Ovary (tissue), 3 donors: ENCODE results near the gene GALNT16.

Source experiments
- EP300 ChIP-seq: sonication (generic); formaldehyde crosslinking; IDR thresholded peaks from one replicate; pipeline ENCODE4 v1.6.1; 2017; ENCODE audit warnings: antibody characterized with exemption
- POLR2A ChIP-seq: fragments of 450-650 bp; IDR thresholded peaks from one replicate; pipeline ENCODE4 v1.6.1; 2017; ENCODE audit warnings: antibody characterized with exemption, mild to moderate bottlenecking, moderate library complexity
- TF ChIP-seq, protein P1 (sequence below), 3 donors: fragments of 450-650 bp in 2 of 3; fragments of 200-600 bp in 1 of 3; IDR thresholded peaks; one replicate each; pipeline versions ENCODE4 v1.5.1 to v1.8.0; 2016 to 2022; ENCODE audit warnings: antibody characterized with exemption in 3 of 3, mild to moderate bottlenecking in 1 of 3
- donor health status: DM: no; HTN: no; CAD: no.

DNA sequence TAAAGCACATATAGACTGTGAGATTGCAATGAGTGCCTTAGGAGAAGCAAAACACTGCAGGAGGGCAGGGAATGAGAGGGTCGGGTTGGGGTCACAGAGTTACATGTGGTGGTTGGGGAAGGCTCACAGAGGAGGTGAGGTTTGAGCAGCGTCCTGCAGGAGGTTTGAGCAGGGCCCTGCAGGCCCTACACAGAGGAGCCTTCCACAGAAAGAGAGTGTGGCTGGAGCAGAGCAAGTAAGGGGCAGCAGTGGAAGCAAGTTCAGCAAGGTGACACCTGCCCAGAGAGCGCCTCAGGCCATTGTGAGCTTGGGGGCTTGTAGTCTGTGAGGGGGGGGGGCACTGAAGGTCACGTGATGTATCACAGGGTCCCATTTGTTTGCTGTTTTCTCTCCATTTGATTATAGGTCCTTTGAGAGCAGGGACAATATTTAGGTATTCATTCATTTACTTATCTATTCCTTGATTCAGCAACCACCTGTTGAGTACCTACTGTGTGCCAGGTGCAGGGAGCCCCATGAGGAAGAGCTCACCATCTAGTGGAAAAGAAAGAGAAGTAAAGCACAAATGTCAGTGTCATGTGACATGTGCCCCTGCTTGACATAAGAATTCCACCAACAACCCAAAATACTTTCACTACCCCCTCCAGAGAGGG is 56.6 kb downstream of the GALNT16 start:
- TF ChIP-seq POLR2A = no peak
- TF ChIP-seq, protein P1, sequence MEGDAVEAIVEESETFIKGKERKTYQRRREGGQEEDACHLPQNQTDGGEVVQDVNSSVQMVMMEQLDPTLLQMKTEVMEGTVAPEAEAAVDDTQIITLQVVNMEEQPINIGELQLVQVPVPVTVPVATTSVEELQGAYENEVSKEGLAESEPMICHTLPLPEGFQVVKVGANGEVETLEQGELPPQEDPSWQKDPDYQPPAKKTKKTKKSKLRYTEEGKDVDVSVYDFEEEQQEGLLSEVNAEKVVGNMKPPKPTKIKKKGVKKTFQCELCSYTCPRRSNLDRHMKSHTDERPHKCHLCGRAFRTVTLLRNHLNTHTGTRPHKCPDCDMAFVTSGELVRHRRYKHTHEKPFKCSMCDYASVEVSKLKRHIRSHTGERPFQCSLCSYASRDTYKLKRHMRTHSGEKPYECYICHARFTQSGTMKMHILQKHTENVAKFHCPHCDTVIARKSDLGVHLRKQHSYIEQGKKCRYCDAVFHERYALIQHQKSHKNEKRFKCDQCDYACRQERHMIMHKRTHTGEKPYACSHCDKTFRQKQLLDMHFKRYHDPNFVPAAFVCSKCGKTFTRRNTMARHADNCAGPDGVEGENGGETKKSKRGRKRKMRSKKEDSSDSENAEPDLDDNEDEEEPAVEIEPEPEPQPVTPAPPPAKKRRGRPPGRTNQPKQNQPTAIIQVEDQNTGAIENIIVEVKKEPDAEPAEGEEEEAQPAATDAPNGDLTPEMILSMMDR (IDR thresholded peaks at IDR 0.05) = no peak
- no peak for TF ChIP-seq EP300
